B cell (primary cell): ENCODE measurements around the gene BTNL8.

ENCODE experiments used
- EZH2 ChIP-seq: IDR thresholded peaks from 2 replicates; pipeline ENCODE4 v1.6.1; 2012; ENCODE audit warnings: borderline replicate concordance, low read depth, mild to moderate bottlenecking, moderate library complexity, low read length; ENCODE audit not compliant: insufficient read depth, poor library complexity, severe bottlenecking
- TF ChIP-seq, protein P1 (sequence below): fragments of 200-600 bp; IDR thresholded peaks from one replicate; pipeline ENCODE4 v1.8.0; 2022; ENCODE audit warnings: antibody characterized with exemption, mild to moderate bottlenecking

DNA sequence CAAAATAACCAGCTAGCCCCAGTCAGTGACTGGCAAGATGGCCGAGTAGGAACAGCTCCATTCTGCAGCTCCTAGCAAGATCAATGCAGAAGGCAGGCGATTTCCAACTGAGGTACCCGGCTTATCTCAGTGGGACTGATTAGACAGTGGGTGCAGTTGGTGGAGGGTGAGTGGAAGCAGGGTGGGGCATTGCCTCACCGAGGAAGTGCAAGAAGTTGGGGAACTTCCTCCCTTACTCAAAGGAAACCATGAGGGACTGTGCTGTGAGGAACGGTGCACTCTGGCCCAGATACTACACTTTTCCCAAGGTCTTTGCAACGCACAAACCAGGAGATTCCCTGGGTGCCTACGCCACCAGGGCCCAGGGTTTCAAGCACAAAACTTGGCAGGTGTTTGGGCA lies 9.6 kb upstream of the BTNL8 start:
- TF ChIP-seq, protein P1, sequence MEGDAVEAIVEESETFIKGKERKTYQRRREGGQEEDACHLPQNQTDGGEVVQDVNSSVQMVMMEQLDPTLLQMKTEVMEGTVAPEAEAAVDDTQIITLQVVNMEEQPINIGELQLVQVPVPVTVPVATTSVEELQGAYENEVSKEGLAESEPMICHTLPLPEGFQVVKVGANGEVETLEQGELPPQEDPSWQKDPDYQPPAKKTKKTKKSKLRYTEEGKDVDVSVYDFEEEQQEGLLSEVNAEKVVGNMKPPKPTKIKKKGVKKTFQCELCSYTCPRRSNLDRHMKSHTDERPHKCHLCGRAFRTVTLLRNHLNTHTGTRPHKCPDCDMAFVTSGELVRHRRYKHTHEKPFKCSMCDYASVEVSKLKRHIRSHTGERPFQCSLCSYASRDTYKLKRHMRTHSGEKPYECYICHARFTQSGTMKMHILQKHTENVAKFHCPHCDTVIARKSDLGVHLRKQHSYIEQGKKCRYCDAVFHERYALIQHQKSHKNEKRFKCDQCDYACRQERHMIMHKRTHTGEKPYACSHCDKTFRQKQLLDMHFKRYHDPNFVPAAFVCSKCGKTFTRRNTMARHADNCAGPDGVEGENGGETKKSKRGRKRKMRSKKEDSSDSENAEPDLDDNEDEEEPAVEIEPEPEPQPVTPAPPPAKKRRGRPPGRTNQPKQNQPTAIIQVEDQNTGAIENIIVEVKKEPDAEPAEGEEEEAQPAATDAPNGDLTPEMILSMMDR: no peak
- TF ChIP-seq EZH2: no peak
